HepG2 (cell line): Measurements from ENCODE around the gene SMIM41. TPM values are rescaled to one million over a fixed set of nuclear protein-coding genes. Genes with fewer than 3 reads are reported as not detected.

Source experiments
- ATF4 ChIP-seq, 2 experiments: fragments of 450-650 bp in 1 of 2; sonication (generic) in 1 of 2; formaldehyde crosslinking; IDR thresholded peaks; 2 replicates each; pipeline versions ENCODE4 v1.5.0 to v1.8.0; 2020 to 2022; ENCODE audit warnings: mild to moderate bottlenecking in 1 of 2, missing genetic modification reagents in 1 of 2
- CBX5 ChIP-seq: sonication (generic); formaldehyde crosslinking; IDR thresholded peaks from 2 replicates; pipeline ENCODE4 v1.4.0; 2020; ENCODE audit warnings: missing genetic modification reagents, borderline replicate concordance
- CHD4 ChIP-seq: fragments of 200-600 bp; sonication (generic); IDR thresholded peaks from 2 replicates; pipeline ENCODE4 v1.7.0; 2017; ENCODE audit warnings: mild to moderate bottlenecking, low read length, borderline replicate concordance
- HNRNPL ChIP-seq: fragments of 200-400 bp; formaldehyde crosslinking; IDR thresholded peaks from 2 replicates; pipeline ENCODE4 v1.6.1; 2017; ENCODE audit warnings: mild to moderate bottlenecking, low read depth, low read length
- KDM3A ChIP-seq: IDR thresholded peaks from 2 replicates; pipeline ENCODE4 v1.6.1; 2018; ENCODE audit warnings: low read depth, missing compliant biosample characterization
- PAXIP1 ChIP-seq: sonication (generic); formaldehyde crosslinking; conservative IDR thresholded peaks from 2 replicates; pipeline ENCODE4 v1.4.0; 2020; ENCODE audit warnings: mild to moderate bottlenecking, missing genetic modification reagents, moderate library complexity
- PRMT3 ChIP-seq: sonication (generic); formaldehyde crosslinking; IDR thresholded peaks from 2 replicates; pipeline ENCODE4 v1.8.1; 2022; ENCODE audit warnings: low read depth, mild to moderate bottlenecking, moderate library complexity, missing genetic modification reagents, borderline replicate concordance
- TBX3 ChIP-seq: fragments of 450-650 bp; IDR thresholded peaks from 2 replicates; pipeline ENCODE4 v1.6.1; 2017; ENCODE audit warnings: antibody characterized with exemption, mild to moderate bottlenecking, inconsistent platforms, borderline replicate concordance
- ZBTB1 ChIP-seq: sonication (generic); formaldehyde crosslinking; IDR thresholded peaks from 2 replicates; pipeline ENCODE4 v1.4.0; 2020; ENCODE audit warnings: missing genetic modification reagents, borderline replicate concordance
- ZNF224 ChIP-seq: sonication (generic); formaldehyde crosslinking; IDR thresholded peaks from 2 replicates; pipeline ENCODE4 v1.5.0; 2020; ENCODE audit warnings: mild to moderate bottlenecking, missing genetic modification reagents
- ZNF232 ChIP-seq: sonication (generic); formaldehyde crosslinking; IDR thresholded peaks from 2 replicates; pipeline ENCODE4 v1.4.0; 2020; ENCODE audit warnings: missing genetic modification reagents, borderline replicate concordance
- ZNF343 ChIP-seq: sonication (generic); formaldehyde crosslinking; IDR thresholded peaks from 2 replicates; pipeline ENCODE4 v1.4.0; 2020; ENCODE audit warnings: mild to moderate bottlenecking, missing genetic modification reagents
- ZNF629 ChIP-seq: sonication (generic); formaldehyde crosslinking; conservative IDR thresholded peaks from 2 replicates; pipeline ENCODE4 v1.5.0; 2020; ENCODE audit warnings: missing genetic modification reagents
- ZNF777 ChIP-seq: sonication (generic); formaldehyde crosslinking; IDR thresholded peaks from 2 replicates; pipeline ENCODE4 v1.4.0; 2020; ENCODE audit warnings: missing genetic modification reagents
- polyA plus RNA-seq, 8 experiments: library from polyadenylated mRNA; depleted of rRNA in 3 of 8; stranded (reverse) in 7 of 8; unstranded in 1 of 8; fragments of >200 nt; fragmentation: Illumina TruSeq in 4 of 8; extraction: Trizol in 4 of 8; gene quantifications; 2 replicates each; pipeline versions ENCODE4 v1.2.1 to v1.2.3, GENCODE V29; 2011 to 2016; ENCODE audit warnings: low read depth in 4 of 8, missing spikeins in 1 of 8, mixed read lengths in 1 of 8; ENCODE audit not compliant: insufficient read depth in 1 of 8
- total RNA-seq, 5 experiments: library from RNA; depleted of rRNA; stranded (reverse); fragments of >200 nt; fragmentation: Illumina TruSeq; extraction: Trizol; gene quantifications; 2 replicates each; pipeline ENCODE4 v1.2.3, GENCODE V29; 2016; ENCODE audit warnings: low read depth in 1 of 5
- TF ChIP-seq, protein P1 (sequence below): IDR thresholded peaks from 2 replicates; pipeline ENCODE4 v1.6.1; 2016; ENCODE audit warnings: control low read depth
- TF ChIP-seq, protein P2 (sequence below): sonication (generic); formaldehyde crosslinking; IDR thresholded peaks from 2 replicates; pipeline ENCODE4 v1.8.0; 2022; ENCODE audit warnings: mild to moderate bottlenecking, missing genetic modification reagents, moderate library complexity
- TF ChIP-seq, protein P3 (sequence below): sonication (generic); formaldehyde crosslinking; IDR thresholded peaks from 2 replicates; pipeline ENCODE4 v1.9.0; 2021; ENCODE audit warnings: missing genetic modification reagents, borderline replicate concordance
- TF ChIP-seq, protein P4 (sequence below): fragments of 450-650 bp; IDR thresholded peaks from 2 replicates; pipeline ENCODE4 v1.6.1; 2017

The SMIM41 gene
- total and polyA plus RNA-seq, 2 of the 13 experiments (the other 11 are each of a cell fraction or from before 2014, with no cell fraction given), result not detected

- TF ChIP-seq, protein P1, sequence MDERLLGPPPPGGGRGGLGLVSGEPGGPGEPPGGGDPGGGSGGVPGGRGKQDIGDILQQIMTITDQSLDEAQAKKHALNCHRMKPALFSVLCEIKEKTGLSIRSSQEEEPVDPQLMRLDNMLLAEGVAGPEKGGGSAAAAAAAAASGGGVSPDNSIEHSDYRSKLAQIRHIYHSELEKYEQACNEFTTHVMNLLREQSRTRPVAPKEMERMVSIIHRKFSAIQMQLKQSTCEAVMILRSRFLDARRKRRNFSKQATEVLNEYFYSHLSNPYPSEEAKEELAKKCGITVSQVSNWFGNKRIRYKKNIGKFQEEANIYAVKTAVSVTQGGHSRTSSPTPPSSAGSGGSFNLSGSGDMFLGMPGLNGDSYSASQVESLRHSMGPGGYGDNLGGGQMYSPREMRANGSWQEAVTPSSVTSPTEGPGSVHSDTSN (CRISPR knock-in tag), result no peak
- TF ChIP-seq PRMT3 (CRISPR knock-in tag), result no peak
- TF ChIP-seq CBX5 (CRISPR knock-in tag), result no peak
- no peak for TF ChIP-seq TBX3
- TF ChIP-seq, protein P2, sequence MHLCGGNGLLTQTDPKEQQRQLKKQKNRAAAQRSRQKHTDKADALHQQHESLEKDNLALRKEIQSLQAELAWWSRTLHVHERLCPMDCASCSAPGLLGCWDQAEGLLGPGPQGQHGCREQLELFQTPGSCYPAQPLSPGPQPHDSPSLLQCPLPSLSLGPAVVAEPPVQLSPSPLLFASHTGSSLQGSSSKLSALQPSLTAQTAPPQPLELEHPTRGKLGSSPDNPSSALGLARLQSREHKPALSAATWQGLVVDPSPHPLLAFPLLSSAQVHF, result no peak
- TF ChIP-seq ZNF629 (CRISPR knock-in tag), result no peak; the same call in 1 of the 2 replicates
- no peak for TF ChIP-seq HNRNPL
- TF ChIP-seq ZNF232 (CRISPR knock-in tag), result no peak
- no peak for TF ChIP-seq ZNF777 (CRISPR knock-in tag)
- TF ChIP-seq ZNF343 (CRISPR knock-in tag), result no peak; the same call in 1 of the 2 replicates
- no peak for TF ChIP-seq KDM3A
- no peak for TF ChIP-seq ATF4 (CRISPR knock-in tag; IDR thresholded peaks at IDR 0.05)
- TF ChIP-seq, protein P3, sequence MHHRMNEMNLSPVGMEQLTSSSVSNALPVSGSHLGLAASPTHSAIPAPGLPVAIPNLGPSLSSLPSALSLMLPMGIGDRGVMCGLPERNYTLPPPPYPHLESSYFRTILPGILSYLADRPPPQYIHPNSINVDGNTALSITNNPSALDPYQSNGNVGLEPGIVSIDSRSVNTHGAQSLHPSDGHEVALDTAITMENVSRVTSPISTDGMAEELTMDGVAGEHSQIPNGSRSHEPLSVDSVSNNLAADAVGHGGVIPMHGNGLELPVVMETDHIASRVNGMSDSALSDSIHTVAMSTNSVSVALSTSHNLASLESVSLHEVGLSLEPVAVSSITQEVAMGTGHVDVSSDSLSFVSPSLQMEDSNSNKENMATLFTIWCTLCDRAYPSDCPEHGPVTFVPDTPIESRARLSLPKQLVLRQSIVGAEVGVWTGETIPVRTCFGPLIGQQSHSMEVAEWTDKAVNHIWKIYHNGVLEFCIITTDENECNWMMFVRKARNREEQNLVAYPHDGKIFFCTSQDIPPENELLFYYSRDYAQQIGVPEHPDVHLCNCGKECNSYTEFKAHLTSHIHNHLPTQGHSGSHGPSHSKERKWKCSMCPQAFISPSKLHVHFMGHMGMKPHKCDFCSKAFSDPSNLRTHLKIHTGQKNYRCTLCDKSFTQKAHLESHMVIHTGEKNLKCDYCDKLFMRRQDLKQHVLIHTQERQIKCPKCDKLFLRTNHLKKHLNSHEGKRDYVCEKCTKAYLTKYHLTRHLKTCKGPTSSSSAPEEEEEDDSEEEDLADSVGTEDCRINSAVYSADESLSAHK (CRISPR knock-in tag), result no peak
- TF ChIP-seq CHD4, result no peak
- TF ChIP-seq PAXIP1 (CRISPR knock-in tag), result peak; percentile 91
- no peak for TF ChIP-seq ZNF224 (CRISPR knock-in tag)
- no peak for TF ChIP-seq ZBTB1
- TF ChIP-seq, protein P4, sequence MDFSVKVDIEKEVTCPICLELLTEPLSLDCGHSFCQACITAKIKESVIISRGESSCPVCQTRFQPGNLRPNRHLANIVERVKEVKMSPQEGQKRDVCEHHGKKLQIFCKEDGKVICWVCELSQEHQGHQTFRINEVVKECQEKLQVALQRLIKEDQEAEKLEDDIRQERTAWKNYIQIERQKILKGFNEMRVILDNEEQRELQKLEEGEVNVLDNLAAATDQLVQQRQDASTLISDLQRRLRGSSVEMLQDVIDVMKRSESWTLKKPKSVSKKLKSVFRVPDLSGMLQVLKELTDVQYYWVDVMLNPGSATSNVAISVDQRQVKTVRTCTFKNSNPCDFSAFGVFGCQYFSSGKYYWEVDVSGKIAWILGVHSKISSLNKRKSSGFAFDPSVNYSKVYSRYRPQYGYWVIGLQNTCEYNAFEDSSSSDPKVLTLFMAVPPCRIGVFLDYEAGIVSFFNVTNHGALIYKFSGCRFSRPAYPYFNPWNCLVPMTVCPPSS, result no peak
These were observed 40.1 kb downstream of the SMIM41 start (continued) for GRCh38 chr12:52119398-52120254.
